PC-3 (cell line): Measurements from ENCODE around the gene NDUFAF2. TPM values are rescaled to one million over a fixed set of nuclear protein-coding genes. Genes with fewer than 3 reads are reported as not detected.

Source experiments
- ATAC-seq: fragments of 200-7000 bp; cut with Tn5 transposase; 2 replicates; pipeline ENCODE4 v1.9.1; 2020; ENCODE audit warnings: mild to moderate bottlenecking, moderate library complexity
- BruUV-seq: library from RNA; stranded (reverse); fragments of 400-500 nt; replicated peaks from 2 replicates; lab custom pipeline; 2021; lab: Mats Ljungman, UMichigan
- CTCF ChIA-PET: fragments of 300-600 bp; sonication (Branson Sonifier 250); formaldehyde crosslinking; loops from one replicate; lab custom pipeline; 2022; ENCODE audit warnings: antibody characterized with exemption; lab: Charles Lee
- POLR2A ChIA-PET: fragments of 300-600 bp; sonication (Branson Sonifier 250); formaldehyde crosslinking; loops from one replicate; lab custom pipeline; 2022; ENCODE audit warnings: antibody characterized with exemption; ENCODE audit not compliant: unreplicated experiment; lab: Charles Lee
- DNase-seq: peaks from one replicate; pipeline ENCODE4 v3.0.0-alpha.2; 2015
- H2AFZ ChIP-seq: fragments of 300-600 bp; sonication (generic); 2 replicates; pipeline ENCODE4 v1.6.0; 2016; ENCODE audit warnings: antibody characterized with exemption, low read length
- H3F3A ChIP-seq: fragments of 300-600 bp; sonication (generic); one replicate; pipeline ENCODE4 v1.6.0; 2017; ENCODE audit warnings: antibody characterized with exemption, low read length, control low read depth, mild to moderate bottlenecking; ENCODE audit not compliant: unreplicated experiment
- H3K27ac ChIP-seq: fragments of 300-600 bp; sonication (generic); 2 replicates; pipeline ENCODE4 v1.5.1; 2016; ENCODE audit warnings: mild to moderate bottlenecking, low read length
- H3K27me3 ChIP-seq: fragments of 300-600 bp; sonication (generic); 2 replicates; pipeline ENCODE4 v1.6.1; 2016; ENCODE audit warnings: low read length, mixed read lengths
- H3K36me3 ChIP-seq: fragments of 300-600 bp; sonication (generic); 2 replicates; pipeline ENCODE4 v1.6.1; 2016; ENCODE audit warnings: low read depth, mixed run types, low read length, mixed read lengths
- H3K4me1 ChIP-seq: fragments of 300-600 bp; sonication (generic); 2 replicates; pipeline ENCODE4 v1.5.1; 2016; ENCODE audit warnings: low read length; ENCODE audit not compliant: insufficient read depth
- H3K4me2 ChIP-seq: fragments of 300-600 bp; sonication (generic); 2 replicates; pipeline ENCODE4 v1.6.0; 2016; ENCODE audit warnings: low read length
- H3K4me3 ChIP-seq: fragments of 300-600 bp; sonication (generic); 2 replicates; pipeline ENCODE4 v1.5.1; 2016; ENCODE audit warnings: mild to moderate bottlenecking, low read length, mixed read lengths
- H3K79me2 ChIP-seq: fragments of 300-600 bp; sonication (generic); 2 replicates; pipeline ENCODE4 v1.6.1; 2017; ENCODE audit warnings: low read length, mixed read lengths
- H3K9ac ChIP-seq: fragments of 300-600 bp; sonication (generic); 2 replicates; pipeline ENCODE4 v1.6.0; 2016; ENCODE audit warnings: mild to moderate bottlenecking, low read length
- H3K9me2 ChIP-seq: fragments of 300-600 bp; sonication (generic); replicated peaks from 2 replicates; pipeline ENCODE4 v1.6.1; 2016; ENCODE audit warnings: mixed run types, low read length, mixed read lengths
- H3K9me3 ChIP-seq: fragments of 300-600 bp; sonication (generic); 2 replicates; pipeline ENCODE4 v1.6.1; 2016; ENCODE audit warnings: low read length, mixed read lengths
- H4K20me1 ChIP-seq: fragments of 300-600 bp; sonication (generic); 2 replicates; pipeline ENCODE4 v1.6.1; 2016; ENCODE audit warnings: low read length, mixed read lengths
- CTCF ChIP-seq: fragments of 300-600 bp; sonication (generic); conservative IDR thresholded peaks from 2 replicates; pipeline ENCODE4 v1.5.1; 2017; ENCODE audit warnings: antibody characterized with exemption, low read depth, mild to moderate bottlenecking, low read length
- EZH2 ChIP-seq: fragments of 300-600 bp; sonication (generic); IDR thresholded peaks from one replicate; pipeline ENCODE4 v1.6.1; 2017; ENCODE audit warnings: antibody characterized with exemption, mild to moderate bottlenecking, low read length; ENCODE audit not compliant: unreplicated experiment
- EZH2phosphoT487 ChIP-seq: fragments of 300-600 bp; sonication (generic); IDR thresholded peaks from 2 replicates; pipeline ENCODE4 v1.6.1; 2018; ENCODE audit warnings: mild to moderate bottlenecking, antibody characterized with exemption, low read length, borderline replicate concordance
- intact Hi-C: fragments of 100-400 bp; cut with micrococcal nuclease; formaldehyde crosslinking; loops from 2 replicates; pipeline ENCODE4 v1.9.0; 2023
- total RNA-seq: library from RNA; depleted of rRNA; stranded (reverse); fragments of >200 nt; gene quantifications from 2 replicates; pipeline ENCODE4 v1.2.3, GENCODE V29; 2014

NDUFAF2 gene
- total RNA-seq, 1 experiment from 2014 or later: 41.9 TPM

- TF ChIP-seq CTCF: no peak
- TF ChIP-seq EZH2phosphoT487: no peak
- TF ChIP-seq EZH2: no peak
- Histone ChIP-seq H3K9me2 (no peaks in the 10 kb centered on the region), H3F3A (no peaks in the 10 kb centered on the region), H3K79me2 (no peaks in the 10 kb centered on the region), H3K9me3 (no peaks in the 10 kb centered on the region), H3K4me2 (no peak overlapping the region), H4K20me1 (no peaks in the 10 kb centered on the region), H3K36me3 (no peaks in the 10 kb centered on the region), H2AFZ (no peak overlapping the region), H3K4me3 (no peak overlapping the region), H3K27ac (no peak overlapping the region), H3K9ac (no peak overlapping the region), H3K4me1 (no peaks in the 10 kb centered on the region), H3K27me3 (no peaks in the 10 kb centered on the region)
- DNase-seq (no peak), ATAC-seq (no peak)
- ChIA-PET CTCF (no interaction called here), POLR2A (no interaction called here)
- intact Hi-C loops: no loop called here
- no TSS peak for BruUV-seq
These were observed 153.4 kb downstream of the NDUFAF2 start for GRCh38 chr5:61098251-61098995.

DNA sequence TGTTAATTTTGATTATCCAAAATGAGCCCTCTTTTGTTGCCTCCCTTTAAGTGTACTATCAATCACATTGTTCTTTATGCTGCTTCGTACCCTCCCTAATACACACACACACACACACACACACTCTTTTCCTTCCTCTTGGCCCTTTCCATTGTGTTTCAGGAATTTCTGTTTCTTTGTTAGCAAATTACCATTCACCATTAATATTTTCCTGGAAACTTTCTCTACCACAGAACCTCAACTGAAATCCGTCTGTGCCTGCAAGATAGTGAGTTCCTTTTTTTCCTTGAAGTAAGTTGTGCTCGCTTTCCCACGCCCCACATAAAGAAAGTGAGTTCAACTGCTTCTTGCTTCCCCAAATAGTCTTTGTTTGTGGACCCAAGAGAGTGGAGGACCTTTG, 155.4 kb downstream of the NDUFAF2 start:
- no peak overlapping the region for H2AFZ ChIP-seq
- ChIA-PET CTCF (no interaction called here), POLR2A (no interaction called here)
- no peaks in the 10 kb centered on the region for H3K9me2 ChIP-seq
- H3K4me3 ChIP-seq: no peak overlapping the region
- intact Hi-C loops: no loop called here
- BruUV-seq: TSS peak; percentile 17
- no peaks in the 10 kb centered on the region for H3K9me3 ChIP-seq
- TF ChIP-seq CTCF (no peak), EZH2 (no peak), EZH2phosphoT487 (no peak)
- no peaks in the 10 kb centered on the region for H3K36me3 ChIP-seq
- no peak overlapping the region for H3K9ac ChIP-seq
- no peak overlapping the region for H3K4me2 ChIP-seq
- DNase-seq: no peak
- no peaks in the 10 kb centered on the region for H3K79me2 ChIP-seq
- no peaks in the 10 kb centered on the region for H3K27me3 ChIP-seq
- H3F3A ChIP-seq: no peaks in the 10 kb centered on the region
- no peak for ATAC-seq
- no peaks in the 10 kb centered on the region for H3K4me1 ChIP-seq
- no peaks in the 10 kb centered on the region for H4K20me1 ChIP-seq
- no peak overlapping the region for H3K27ac ChIP-seq

- DNase-seq (no peak), ATAC-seq (no peak)
- H4K20me1 ChIP-seq: no peaks in the 10 kb centered on the region
- H3K27me3 ChIP-seq: no peaks in the 10 kb centered on the region
- no peaks in the 10 kb centered on the region for H3F3A ChIP-seq
- no peak overlapping the region for H3K9ac ChIP-seq
- H3K4me2 ChIP-seq: no peak overlapping the region
- ChIA-PET POLR2A (no interaction called here), CTCF (no interaction called here)
- H3K27ac ChIP-seq: no peak overlapping the region
- no peaks in the 10 kb centered on the region for H3K9me3 ChIP-seq
- H3K79me2 ChIP-seq: no peaks in the 10 kb centered on the region
- BruUV-seq: no TSS peak
- TF ChIP-seq EZH2 (no peak), CTCF (no peak), EZH2phosphoT487 (no peak)
- intact Hi-C loops: no loop called here
- H3K36me3 ChIP-seq: no peaks in the 10 kb centered on the region
- H3K4me3 ChIP-seq: no peak overlapping the region
- H3K9me2 ChIP-seq: no peaks in the 10 kb centered on the region
- no peaks in the 10 kb centered on the region for H3K4me1 ChIP-seq
- no peak overlapping the region for H2AFZ ChIP-seq
These were observed 169.4 kb downstream of the NDUFAF2 start for GRCh38 chr5:61114441-61114840.
